ENCODE results near the gene PAIP1.
"Not testable (repeated sequence)": the region's sequence is repeated elsewhere in the genome, so short reads cannot be mapped to it uniquely, and the experiment has no call there.

PAIP1 gene, protein sequence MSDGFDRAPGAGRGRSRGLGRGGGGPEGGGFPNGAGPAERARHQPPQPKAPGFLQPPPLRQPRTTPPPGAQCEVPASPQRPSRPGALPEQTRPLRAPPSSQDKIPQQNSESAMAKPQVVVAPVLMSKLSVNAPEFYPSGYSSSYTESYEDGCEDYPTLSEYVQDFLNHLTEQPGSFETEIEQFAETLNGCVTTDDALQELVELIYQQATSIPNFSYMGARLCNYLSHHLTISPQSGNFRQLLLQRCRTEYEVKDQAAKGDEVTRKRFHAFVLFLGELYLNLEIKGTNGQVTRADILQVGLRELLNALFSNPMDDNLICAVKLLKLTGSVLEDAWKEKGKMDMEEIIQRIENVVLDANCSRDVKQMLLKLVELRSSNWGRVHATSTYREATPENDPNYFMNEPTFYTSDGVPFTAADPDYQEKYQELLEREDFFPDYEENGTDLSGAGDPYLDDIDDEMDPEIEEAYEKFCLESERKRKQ

DNA sequence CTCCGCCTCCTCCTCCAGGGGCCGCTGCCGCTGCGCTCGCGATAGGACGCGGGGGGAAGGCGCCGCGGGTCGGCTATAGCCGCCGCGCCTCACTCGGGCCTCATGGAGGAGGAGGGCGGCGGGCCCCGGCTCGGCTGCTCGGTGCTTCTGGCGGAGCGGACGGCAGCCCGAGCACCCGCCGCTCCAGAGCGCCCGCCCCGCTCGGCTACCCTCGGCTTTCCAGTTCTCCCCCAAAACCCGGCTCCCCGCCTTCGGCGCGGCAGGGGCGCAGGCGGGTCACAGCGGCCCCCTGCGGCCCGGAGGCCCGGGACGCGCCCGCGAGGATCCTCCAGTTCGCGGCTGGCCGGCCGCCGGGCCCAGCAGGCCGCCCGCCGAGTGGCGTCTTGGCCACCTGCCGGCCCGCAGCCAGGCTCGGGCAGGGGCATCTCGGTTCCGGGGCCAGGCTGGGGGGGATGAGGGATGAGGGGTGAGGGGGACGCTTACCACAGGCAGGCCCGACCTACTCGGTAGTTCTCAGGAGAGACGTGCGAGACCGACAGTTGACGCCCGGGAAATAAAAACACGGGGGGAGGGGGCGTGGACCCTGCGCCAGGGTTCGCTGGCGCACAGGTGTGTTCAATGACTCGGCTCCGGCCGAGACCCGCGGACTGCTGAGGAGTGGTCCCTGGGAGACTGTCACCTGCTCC is at the start of gene PAIP1:
PAIP1 (minus strand) TSS at position 221 of the 686 bp plus-strand sequence. CDS start 231 bp downstream, outside the sequence.
- peak; percentile 75 for DNase-seq

DNA sequence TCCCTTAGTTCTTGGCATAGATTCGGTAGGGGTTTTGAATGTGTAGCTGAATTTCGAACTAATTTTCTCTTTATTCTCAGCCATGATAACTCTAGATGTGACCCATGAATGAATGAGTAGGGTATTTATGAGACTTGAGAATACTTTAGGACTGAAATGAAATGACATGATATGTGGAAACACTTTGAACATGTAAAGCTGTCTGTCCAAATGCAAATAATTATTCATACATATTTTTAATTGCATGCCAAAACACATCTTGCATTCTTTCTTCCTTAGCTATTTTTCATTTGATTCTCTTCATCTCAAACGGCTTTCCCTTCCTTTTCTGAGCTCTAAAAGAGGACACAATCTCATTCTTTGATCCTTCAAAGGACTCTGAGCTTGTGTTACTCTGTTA is 49.5 kb upstream of the PAIP1 start:
- no peak for DNase-seq

DNA sequence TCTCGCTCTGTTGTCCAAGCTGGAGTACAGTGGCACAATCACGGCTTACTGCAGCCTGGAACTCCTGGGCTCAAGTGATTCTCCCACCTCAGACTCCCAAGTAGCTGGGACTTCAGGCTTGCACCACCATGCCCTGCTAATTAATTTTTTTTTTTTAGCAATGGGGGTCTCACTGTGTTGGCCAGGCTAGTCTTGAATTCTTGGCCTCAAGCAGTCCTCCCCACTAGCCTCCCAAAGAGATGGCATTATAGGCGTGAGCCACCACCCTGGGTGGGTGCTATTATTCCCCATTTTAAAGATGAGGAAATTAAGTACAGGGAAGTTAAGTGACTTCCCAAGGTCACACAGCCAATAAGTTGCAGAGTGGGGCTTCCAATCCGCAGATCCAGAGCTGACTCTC is 47.8 kb upstream of the PAIP1 start:
- no peak for DNase-seq

DNA sequence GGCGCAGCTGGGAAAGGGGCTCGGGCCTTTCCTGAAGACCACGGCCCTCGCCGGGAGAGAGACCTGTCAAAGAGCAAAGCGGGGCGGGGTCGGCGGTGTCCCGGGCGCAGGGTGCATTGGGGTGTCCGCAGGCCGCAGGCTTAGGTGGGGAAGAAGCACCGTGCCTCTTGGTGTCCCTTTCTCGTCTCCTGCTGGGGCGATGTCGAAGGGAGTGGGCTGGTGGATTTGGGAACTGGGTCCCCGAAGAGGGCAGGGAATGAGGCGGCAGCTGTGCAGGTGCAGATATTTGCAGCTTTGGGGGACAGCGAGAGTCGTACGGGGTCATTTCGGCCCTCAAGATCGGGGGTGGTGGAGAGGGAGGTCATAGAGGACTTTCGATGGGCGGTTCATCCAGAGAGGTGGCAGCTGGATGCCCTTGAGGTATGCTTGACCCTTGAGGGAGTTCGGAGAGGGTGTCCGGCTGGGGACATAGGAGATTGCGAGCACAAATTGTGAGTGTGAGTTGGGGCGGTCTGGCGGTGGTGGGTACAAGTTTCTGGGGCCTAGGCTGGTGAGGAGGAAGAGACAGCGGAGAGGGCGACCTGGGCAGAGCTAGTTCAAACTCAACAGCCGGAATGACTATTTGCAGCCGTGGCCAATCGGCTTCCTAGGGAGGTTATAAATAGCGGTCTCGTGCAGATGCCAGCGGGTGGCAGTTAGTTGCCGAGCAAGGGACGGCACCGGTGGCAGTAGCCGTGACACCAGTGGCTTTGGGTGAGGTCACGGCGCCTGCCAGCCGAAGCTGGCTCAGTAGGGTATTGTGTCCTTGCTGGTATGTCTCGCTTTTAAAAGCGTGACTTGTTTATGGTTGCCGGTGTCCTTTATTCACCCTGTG is 46.7 kb upstream of the PAIP1 start:
- DNase-seq: peak; percentile 57

DNA sequence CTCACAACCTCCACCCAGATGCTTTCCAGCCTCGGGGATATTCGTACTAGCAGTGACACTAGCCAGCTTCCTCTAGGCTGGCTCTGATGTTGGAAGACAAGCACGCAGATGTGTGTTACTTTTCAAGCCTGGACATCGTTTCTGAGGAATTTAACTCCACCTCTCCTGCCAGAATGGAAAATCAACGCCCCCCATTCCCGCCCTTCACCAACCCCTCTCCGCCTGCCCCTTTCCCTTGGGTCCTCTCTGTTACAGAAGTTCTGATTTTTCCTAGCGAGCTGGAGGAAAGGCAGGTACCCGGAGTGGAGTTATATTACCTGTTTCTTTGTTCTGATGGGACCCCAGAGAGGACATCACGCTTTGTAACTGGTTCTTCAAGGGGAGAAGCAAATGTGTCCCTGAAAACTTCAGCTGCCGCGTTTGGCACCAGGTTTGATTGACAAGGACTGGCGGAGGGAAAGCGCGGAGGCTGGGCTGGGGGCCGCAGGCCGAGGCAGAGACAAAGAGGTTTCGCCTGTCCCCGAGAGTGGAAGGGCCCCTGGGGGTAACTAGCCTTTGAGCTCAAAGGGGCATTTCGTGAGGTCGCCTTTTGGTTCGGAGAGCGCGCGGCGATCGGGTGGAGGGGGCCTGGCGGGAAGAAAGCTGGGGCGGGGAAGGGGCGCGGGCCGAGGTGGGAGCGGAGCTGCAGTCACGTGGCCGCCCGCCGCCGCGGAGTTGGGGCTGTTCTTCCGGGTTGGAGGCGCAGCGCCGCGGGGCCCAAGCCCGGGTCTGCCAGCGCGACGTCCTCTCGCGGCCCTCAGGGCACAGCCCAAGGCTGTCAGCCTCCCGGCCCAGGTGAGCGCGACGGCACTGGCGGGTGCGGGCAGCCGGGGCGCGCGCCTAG is 45.8 kb upstream of the PAIP1 start, which contains the start of gene NNT:
NNT (plus strand) TSS at position 720 of the 883 bp plus-strand sequence. CDS start 6,016 bp downstream, outside the sequence.
- peak; percentile 73 for DNase-seq

DNA sequence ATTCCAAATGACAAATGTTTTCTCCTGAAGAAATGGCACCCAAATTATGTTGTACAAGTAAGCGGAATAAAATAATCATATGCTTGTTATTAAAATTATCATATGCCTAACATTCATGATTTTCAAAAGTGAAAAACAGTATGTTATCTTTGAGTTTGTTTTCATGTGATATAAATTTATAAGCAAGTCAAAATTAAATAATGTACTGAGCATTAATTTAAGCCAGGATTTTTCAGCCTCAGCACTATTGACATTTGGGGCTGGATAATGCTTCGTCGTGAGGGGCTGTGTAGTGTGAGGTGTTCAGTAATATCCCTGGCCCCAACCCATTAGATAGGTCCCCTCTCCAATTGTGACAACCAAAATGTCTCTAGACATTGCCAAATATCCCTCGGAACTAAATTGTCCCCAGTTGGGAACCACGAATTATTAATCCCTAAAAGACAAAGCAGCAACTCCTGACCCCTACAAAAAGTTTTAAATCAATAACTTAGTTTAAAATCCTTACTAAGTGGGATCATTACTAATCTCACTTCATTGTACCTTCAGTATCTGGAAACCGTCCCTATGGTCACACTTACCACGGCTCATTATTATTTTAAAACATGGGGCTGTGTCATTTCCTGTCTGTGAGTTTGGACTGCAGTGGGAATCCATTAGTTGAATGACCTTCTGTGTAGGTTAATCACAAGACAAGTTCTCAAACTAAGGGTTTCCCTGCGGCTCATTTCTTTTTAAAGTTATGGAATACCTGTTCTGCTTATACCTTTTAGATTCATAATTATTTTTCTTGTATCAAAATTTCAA is 44.8 kb upstream of the PAIP1 start:
- DNase-seq: no peak

DNA sequence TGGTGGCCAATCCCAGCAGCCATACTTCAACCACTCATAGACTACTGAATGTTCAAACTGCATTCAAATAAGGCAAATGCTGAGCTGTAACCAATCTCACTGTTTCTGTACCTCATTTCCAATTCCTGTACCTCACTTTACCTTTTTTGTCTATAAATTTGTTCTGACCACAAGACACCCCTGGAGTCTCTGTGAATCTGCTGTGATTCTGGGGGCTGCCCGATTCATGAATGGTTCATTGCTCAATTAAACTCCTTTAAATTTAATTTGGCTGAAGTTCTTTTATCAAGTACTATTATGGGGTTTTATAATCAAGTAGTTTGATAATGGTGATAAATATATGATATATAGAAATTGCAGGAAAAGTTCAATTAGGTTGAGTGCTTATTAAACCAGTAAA is 42.0 kb upstream of the PAIP1 start:
- not testable (repeated sequence) for DNase-seq

DNA sequence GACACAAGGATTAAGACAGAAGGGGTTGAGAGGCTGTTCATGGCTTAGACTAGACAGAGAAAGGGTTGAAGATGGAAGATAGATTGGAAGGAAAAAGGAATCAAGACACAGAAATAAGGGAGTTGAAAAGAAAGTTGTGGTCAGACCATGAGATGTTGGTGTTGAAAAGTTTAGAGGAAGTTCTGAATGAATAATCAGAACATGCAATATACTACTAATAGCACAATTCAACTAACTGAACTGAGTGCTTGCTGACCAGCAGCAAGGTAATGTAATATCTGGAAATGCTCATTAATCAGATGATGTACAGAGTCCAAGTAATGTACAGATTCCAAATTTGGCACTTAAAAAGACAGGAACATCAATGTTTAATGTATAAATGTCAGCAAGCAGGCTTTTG is 35.5 kb upstream of the PAIP1 start:
- no peak for DNase-seq

DNA sequence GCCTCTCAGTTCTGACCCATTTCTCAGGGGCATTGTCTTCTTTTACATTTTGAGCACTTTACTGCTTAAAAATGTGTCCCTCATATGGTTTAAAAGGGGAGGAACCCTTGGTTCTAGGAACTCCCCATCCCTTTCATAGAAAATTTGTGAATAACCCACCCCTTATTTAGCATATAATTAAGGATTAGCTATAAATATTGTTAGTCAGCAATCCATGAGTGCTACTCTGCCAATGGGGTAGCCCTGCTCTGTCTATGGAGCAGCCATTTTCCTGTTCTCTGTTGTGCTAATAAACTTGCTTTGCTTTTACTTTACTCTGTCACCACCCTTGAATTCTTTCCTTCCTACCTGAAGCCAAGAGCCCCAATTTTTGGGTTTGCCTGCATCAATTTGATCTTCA is 33.8 kb upstream of the PAIP1 start:
- no peak for DNase-seq

DNA sequence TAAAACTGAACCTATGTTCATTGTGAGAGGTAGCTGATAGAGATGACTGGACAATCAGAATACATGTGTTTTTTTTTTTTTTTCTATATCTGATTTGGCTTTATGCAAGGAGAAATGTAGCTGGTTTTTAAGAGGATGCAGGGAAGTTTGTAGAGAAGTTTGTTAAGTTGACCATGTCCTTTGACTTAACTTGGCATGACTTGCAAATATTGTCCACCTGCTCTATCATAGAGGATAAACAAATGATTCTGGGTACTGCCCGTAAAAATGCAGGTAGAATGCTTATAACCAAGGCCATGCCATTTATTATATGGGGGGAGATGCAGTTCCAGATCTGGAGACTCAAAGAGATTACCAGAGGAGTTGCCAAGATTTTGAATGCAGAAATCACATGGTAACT is 32.4 kb upstream of the PAIP1 start:
- no peak for DNase-seq

DNA sequence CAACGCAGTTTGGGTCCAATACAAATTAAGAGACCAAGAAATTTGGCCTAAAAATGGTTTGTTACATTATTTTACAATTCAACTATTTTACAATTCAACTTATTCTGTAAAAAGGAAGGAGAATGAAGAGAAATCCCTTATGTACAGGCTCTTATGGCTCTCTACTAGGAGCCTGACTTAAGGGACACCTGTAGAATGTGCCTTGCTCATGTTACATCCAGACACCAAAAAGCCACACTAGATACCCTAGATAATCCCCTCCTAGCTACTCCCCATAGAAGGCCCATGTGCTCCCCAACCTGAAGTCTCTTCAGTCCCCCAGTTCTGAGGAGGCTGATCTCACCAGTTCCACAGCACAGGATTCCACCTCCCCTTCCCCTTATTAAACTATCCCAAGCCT is 32.0 kb upstream of the PAIP1 start:
- DNase-seq: no peak

DNA sequence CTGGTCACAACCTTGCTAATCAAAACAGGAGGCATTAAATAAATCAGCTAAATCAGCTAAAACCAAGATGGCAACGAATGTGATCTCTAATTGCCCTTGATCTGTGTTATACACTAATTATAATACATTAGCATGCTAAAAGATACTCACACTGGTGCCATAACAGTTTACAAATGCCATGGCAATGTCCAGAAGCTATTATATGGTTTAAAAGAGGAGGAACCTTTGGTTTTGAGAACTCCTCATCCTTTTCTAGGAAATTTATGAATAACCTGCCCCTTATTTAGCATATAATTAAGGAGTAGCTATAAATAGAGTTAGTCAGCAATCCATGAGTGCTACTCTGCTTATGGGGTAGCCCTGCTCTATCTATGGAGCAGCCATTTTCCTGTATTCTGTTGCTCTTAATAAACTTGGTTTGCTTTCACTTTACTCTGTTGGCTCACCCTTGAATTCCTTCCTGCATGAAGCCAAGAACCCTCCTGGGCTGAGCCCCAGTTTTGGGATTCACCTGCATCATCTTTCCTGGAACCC is 27.4 kb upstream of the PAIP1 start:
- no peak for DNase-seq

DNA sequence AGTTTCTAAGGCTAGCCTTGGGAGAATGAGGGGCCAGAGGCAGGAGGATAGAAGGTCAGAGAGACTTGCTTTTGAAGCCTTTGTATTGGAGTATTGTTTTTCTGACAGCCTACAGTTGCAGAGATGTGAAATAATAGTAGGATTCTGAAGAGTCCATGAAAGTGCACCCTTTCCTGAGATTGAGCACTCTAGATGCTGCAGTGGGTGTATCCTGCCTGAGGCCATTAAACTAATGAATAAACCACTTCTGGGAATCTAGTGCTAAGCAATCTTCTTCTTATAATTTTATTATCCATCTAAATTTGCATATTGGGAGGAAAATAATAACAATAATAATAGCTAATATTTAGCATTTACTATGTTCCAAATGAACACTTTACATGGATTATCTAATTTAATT is 26.8 kb upstream of the PAIP1 start:
- DNase-seq: no peak

DNA sequence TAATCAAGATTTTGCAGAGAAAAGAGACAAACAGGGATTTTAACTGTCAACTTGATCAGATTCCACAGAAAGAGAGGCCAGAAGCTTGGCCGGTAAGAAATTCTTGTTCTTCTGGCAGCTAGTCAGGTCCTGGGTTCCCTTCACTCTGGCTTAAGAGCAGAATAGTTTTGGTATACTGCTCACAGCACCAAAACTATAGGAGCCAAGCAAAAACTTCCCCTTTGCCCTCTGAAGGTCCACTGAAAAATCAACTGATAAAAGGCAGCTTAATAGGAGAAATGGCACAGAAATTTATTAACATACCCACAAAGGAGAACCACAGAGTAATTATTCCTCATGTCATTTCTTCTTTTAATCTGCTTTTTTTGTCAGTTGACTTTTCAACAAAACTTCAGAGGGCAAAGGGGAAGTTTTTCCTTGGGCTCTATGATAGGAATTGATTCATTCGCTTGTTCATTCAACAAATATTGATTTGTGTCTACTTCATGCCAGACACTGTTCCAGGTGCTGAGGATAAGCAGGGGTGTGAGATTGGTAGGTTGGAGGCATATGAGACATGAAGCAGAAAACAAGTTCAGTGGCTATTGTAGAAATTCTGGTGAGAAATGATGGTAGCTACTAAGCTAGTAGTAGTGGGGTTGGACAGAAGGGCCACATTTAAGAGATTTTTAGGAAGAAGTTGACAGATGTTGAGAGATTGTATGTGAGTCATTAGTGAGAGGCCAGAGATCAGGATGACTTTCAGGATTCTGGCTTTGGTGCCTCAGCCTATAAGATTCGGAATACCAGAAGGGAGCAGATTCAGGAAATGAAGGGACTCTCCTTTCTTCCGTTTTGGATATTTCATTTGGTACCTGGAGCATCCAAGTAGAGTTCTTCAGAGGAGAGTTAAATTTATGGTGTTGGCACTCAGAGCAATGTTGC is 25.5 kb upstream of the PAIP1 start:
- DNase-seq: no peak

DNA sequence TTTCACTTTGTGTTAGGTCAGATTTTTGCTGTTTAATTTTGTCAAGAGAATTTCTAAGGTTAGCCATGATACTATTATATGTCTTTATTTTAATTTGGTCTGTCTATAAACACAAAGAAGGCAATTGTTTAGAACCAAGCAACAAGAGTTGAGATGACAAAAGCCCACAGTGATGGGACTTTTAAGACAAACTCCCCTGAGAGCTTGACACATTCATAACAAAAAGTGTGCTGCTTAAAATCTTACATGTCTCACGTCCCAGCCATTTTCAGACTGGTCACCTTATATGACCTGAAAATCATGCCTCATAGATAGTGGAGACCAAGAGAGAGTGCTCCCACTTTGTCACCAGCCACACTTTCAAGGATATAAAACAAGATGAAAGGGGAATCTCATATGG is 24.5 kb upstream of the PAIP1 start:
- DNase-seq: no peak

DNA sequence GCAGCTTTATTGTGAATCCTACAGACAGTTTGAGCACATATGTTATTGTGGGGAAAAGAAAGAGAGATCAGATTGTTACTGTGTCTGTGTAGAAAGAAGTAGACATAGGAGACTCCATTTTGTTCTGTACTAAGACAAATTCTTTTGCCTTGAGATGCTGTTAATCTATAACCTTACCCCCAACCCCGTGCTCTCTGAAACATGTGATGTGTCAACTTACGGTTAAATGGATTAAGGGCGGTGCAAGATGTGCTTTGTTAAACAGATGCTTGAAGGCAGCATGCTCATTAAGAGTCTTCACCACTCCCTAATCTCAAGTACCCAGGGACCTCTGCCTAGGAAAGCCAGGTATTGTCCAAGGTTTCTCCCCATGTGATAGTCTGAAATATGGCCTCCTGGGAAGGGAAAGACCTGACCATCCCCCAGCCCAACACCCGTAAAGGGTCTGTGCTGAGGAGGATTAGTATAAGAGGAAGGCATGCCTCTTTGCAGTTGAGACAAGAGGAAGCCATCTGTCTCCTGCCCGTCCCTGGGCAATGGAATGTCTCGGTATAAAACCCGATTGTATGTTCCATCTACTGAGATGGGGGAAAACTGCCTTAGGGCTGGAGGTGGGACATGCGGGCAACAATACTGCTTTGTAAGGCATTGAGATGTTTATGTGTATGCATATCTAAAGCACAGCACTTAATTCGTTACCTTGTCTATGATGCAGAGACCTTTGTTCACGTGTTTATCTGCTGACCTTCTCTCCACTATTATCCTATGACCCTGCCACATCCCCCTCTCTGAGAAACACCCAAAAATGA is 23.7 kb upstream of the PAIP1 start:
- DNase-seq: not testable (repeated sequence)

DNA sequence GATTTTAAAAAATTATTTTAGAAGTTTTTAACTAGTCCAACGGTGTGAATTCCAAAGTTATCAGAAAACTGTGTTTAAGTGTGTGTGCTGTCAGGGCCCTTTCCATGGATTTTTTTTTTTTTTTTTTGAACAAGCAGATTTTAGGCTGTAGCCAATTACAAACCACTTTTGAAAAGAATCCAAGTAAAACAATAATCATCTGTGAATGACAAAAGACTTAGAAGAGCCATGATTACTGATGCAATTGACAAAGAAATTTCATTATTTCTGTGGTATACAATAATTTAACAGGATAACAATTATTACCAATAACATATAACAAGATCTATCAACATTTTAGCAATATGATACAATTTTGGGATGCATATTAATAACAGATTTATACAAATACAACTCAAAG is 16.2 kb upstream of the PAIP1 start:
- DNase-seq: no peak

DNA sequence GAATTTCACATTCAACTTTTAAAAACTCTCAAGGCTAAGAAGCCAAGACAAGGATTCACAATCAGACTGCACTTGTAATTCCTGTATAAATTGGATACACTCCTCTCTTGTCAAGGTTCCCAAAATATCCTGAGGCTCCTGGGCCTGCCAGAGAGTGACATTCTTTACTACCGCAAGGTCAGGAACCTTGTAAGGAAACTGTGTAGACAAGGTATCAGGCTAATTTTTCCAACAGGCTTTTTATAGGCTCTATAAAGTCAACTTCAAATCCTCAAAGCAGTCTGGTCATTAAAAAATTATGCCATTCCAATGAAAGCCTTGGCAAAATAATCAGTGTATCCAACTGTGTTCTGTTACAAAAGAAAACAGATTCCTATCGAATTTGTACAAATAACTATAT is 15.5 kb upstream of the PAIP1 start:
- DNase-seq: no peak

DNA sequence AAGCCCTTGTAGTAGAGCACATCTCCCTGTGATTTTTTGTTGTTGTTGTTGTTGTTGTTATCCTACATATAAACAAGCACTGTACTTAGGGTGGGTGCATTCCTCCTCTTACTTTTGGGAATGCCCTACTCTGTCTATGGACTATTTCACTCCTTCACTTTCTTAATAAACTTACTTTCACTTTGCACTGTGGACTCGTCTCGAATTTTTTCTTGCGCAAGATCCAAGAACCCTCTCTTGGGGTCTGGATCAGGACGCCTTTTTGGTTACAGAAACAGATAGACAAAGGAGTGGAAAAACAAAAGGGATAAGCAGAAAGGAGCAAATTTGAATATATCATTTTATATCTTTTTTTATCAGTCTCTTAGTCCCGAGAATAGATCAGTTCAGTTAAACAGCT is 14.4 kb upstream of the PAIP1 start:
- DNase-seq: no peak

All from activated CD4-positive, alpha-beta T cell treated with anti-CD3 and anti-CD28 coated beads, Interleukin-2, amount 50 U/mL, for 1 hour (primary cell).